Activated CD8-positive, alpha-beta memory T cell treated with anti-CD3 and anti-CD28 coated beads for 1 hour (primary cell): Measurements from ENCODE around the gene ARMC8.
"Not testable (repeated sequence)": the region's sequence is repeated elsewhere in the genome, so short reads cannot be mapped to it uniquely, and the experiment has no call there.

ENCODE experiments used
- DNase-seq, 2 donors: peaks; one replicate each; pipeline ENCODE4 v3.0.0-alpha.2; 2020; ENCODE audit warnings: low read depth in 1 of 2; ENCODE audit errors: extremely low read depth in 1 of 2

Gene ARMC8

GRCh38 chr3:138187296-138188012, at the start of gene ARMC8:
Gene ARMC8 (plus strand): TSS chr3:138187301. CDS start chr3:138187555, 254 bp downstream.
- DNase-seq, result peak; percentile 9 to 27

- no peak for DNase-seq
These were observed 49.2 kb upstream of the ARMC8 start for GRCh38 chr3:138137861-138138260.

GRCh38 chr3:138139691-138140090, 47.4 kb upstream of the ARMC8 start:
- DNase-seq, result no peak

GRCh38 chr3:138140940-138141339, 46.2 kb upstream of the ARMC8 start:
- DNase-seq, result no peak

- DNase-seq, result not testable (repeated sequence)
These were observed 44.9 kb upstream of the ARMC8 start for GRCh38 chr3:138142181-138142580.

GRCh38 chr3:138148503-138148902, 38.6 kb upstream of the ARMC8 start:
- DNase-seq, result no peak

- DNase-seq, result no peak
These were observed 32.6 kb upstream of the ARMC8 start for GRCh38 chr3:138154534-138154933.

- DNase-seq, result no peak
These were observed 29.4 kb upstream of the ARMC8 start for GRCh38 chr3:138157743-138158142.

- no peak for DNase-seq
These were observed 22.0 kb upstream of the ARMC8 start for GRCh38 chr3:138165061-138165460.

- DNase-seq, result no peak
These were observed 14.5 kb upstream of the ARMC8 start for GRCh38 chr3:138172625-138173024.

- no peak for DNase-seq
These were observed 13.2 kb upstream of the ARMC8 start for GRCh38 chr3:138173769-138174420.

GRCh38 chr3:138174421-138175131, 12.5 kb upstream of the ARMC8 start, which contains the start of gene DBR1:
Gene DBR1 (minus strand): TSS chr3:138174921. CDS start chr3:138174795, 126 bp downstream.
- DNase-seq, result peak; percentile 40 to 52

GRCh38 chr3:138180375-138181029, 6.6 kb upstream of the ARMC8 start:
- no peak for DNase-seq

- no peak for DNase-seq
These were observed 2.1 kb upstream of the ARMC8 start for GRCh38 chr3:138184994-138185393.

GRCh38 chr3:138186221-138186620, 880 bp upstream of the ARMC8 start:
- DNase-seq, result no peak

GRCh38 chr3:138186803-138187295, 252 bp upstream of the ARMC8 start:
- DNase-seq, result peak; percentile 71 to 82

- no peak for DNase-seq
These were observed 1.1 kb downstream of the ARMC8 start for GRCh38 chr3:138188013-138188730.

- DNase-seq, result no peak
These were observed 8.4 kb downstream of the ARMC8 start for GRCh38 chr3:138195481-138195880.

GRCh38 chr3:138196023-138196422, 8.9 kb downstream of the ARMC8 start:
- no peak for DNase-seq

- no peak for DNase-seq
These were observed 10.0 kb downstream of the ARMC8 start for GRCh38 chr3:138197058-138197457.
